Measurements from ENCODE around the gene CA6. TPM values are rescaled to one million over a fixed set of nuclear protein-coding genes. Genes with fewer than 3 reads are reported as not detected.
"Not testable (repeated sequence)": the region's sequence is repeated elsewhere in the genome, so short reads cannot be mapped to it uniquely, and the experiment has no call there.

Gene CA6
- total RNA-seq, 1 experiment from 2014 or later: 0.11 TPM

DNA sequence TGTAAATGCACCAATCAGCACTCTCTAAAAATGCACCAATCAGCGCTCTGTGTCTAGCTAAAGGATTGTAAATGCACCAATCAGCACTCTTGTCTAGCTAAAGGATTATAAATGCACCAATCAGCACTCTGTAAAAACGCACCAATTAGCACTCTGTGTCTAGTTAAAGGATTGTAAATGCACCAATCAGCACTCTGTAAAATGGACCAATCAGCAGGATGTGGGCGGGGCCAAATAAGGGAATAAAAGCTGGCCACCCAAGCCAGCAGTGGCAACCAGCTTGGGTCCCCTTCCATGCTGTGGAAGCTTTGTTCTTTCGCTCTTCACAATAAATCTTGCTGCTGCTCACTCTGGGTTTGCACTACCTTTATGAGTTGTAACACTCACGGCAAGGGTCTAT is 47.2 kb upstream of the CA6 start:
- peak; percentile 66 for TF ChIP-seq NFYB (CRISPR knock-in tag; conservative IDR thresholded peaks at IDR 0.05; ENCODE audit: low read depth)
- H3K27ac Mint-ChIP-seq; H3K36me3 Mint-ChIP-seq; H3K4me3 Mint-ChIP-seq; DNase-seq (ENCODE audit: low spot score); POLR2A ChIA-PET; H3K27me3 Mint-ChIP-seq (ENCODE audit: low read depth); H3K4me1 Mint-ChIP-seq; ATAC-seq; CTCF ChIA-PET: not testable (repeated sequence)
- H3K9me3 Mint-ChIP-seq: peaks cover 11% of the 10 kb centered on the region

GRCh38 chr1:8899046-8899445 is 46.6 kb upstream of the CA6 start:
- no peak overlapping the region for H3K27ac Mint-ChIP-seq
- peaks cover 11% of the 10 kb centered on the region for H3K9me3 Mint-ChIP-seq
- ChIA-PET CTCF (no interaction called here), POLR2A (no interaction called here)
- H3K27me3 Mint-ChIP-seq (ENCODE audit: low read depth): no peaks in the 10 kb centered on the region; the same call in 1 of the 2 replicates
- H3K36me3 Mint-ChIP-seq: peaks cover 3% of the 10 kb centered on the region; the same call in 1 of the 2 replicates
- H3K4me3 Mint-ChIP-seq: no peak overlapping the region
- no peak for DNase-seq (ENCODE audit: low spot score)
- no peak for ATAC-seq
- TF ChIP-seq USF2 (CRISPR knock-in tag; IDR thresholded peaks at IDR 0.05) (no peak), FOXJ3 (CRISPR knock-in tag; IDR thresholded peaks at IDR 0.05; ENCODE audit: borderline replicate concordance) (no peak), MLX (CRISPR knock-in tag; IDR thresholded peaks at IDR 0.05) (no peak), SOX15 (CRISPR knock-in tag; IDR thresholded peaks at IDR 0.05) (no peak), ZNF138 (CRISPR knock-in tag; conservative IDR thresholded peaks at IDR 0.05) (no peak)
- TF ChIP-seq, protein P1, sequence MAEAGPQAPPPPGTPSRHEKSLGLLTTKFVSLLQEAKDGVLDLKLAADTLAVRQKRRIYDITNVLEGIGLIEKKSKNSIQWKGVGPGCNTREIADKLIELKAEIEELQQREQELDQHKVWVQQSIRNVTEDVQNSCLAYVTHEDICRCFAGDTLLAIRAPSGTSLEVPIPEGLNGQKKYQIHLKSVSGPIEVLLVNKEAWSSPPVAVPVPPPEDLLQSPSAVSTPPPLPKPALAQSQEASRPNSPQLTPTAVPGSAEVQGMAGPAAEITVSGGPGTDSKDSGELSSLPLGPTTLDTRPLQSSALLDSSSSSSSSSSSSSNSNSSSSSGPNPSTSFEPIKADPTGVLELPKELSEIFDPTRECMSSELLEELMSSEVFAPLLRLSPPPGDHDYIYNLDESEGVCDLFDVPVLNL (CRISPR knock-in tag; IDR thresholded peaks at IDR 0.05; ENCODE audit: borderline replicate concordance, low read depth): no peak
- TF ChIP-seq, protein P2, sequence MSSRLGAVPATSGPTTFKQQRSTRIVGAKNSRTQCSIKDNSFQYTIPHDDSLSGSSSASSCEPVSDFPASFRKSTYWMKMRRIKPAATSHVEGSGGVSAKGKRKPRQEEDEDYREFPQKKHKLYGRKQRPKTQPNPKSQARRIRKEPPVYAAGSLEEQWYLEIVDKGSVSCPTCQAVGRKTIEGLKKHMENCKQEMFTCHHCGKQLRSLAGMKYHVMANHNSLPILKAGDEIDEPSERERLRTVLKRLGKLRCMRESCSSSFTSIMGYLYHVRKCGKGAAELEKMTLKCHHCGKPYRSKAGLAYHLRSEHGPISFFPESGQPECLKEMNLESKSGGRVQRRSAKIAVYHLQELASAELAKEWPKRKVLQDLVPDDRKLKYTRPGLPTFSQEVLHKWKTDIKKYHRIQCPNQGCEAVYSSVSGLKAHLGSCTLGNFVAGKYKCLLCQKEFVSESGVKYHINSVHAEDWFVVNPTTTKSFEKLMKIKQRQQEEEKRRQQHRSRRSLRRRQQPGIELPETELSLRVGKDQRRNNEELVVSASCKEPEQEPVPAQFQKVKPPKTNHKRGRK (CRISPR knock-in tag; IDR thresholded peaks at IDR 0.05; ENCODE audit: borderline replicate concordance): no peak
- TF ChIP-seq, protein P3, sequence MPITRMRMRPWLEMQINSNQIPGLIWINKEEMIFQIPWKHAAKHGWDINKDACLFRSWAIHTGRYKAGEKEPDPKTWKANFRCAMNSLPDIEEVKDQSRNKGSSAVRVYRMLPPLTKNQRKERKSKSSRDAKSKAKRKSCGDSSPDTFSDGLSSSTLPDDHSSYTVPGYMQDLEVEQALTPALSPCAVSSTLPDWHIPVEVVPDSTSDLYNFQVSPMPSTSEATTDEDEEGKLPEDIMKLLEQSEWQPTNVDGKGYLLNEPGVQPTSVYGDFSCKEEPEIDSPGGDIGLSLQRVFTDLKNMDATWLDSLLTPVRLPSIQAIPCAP (CRISPR knock-in tag; IDR thresholded peaks at IDR 0.05): no peak
- H3K4me1 Mint-ChIP-seq: peaks cover 6% of the 10 kb centered on the region

DNA sequence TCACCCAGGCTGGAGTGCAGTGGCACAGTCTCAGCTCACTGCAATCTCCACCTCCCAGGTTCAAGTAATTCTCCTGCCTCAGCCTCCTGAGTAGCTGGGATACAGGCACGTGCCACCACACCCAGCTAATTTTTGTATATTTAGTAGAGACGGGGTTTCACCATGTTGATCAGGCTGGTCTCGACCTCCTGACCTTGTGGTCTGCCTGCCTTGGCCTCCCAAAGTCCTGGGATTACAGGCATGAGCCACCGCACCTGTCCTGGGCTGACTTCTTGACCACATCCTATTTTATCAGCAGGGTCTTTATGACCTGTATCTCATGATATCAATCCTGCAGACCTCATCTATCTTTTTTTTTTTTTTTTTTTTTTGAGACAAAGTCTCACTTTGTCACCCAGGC is 45.0 kb upstream of the CA6 start:
- H3K27me3 Mint-ChIP-seq (ENCODE audit: low read depth); POLR2A ChIA-PET; H3K4me3 Mint-ChIP-seq; ATAC-seq; DNase-seq (ENCODE audit: low spot score); H3K27ac Mint-ChIP-seq; H3K4me1 Mint-ChIP-seq; H3K36me3 Mint-ChIP-seq: not testable (repeated sequence)
- peaks cover 11% of the 10 kb centered on the region for H3K9me3 Mint-ChIP-seq
- CTCF ChIA-PET: interaction anchor here (0.6 to 1.4 kb wide), 4 partner anchors 15 to 104 kb away, joined by 3 to 5 read pairs (median 4); no protein-coding TSS in a partner anchor

GRCh38 chr1:8902765-8903164 is 42.9 kb upstream of the CA6 start:
- DNase-seq (ENCODE audit: low spot score): no peak
- Mint-ChIP-seq H3K4me1 (peaks cover 11% of the 10 kb centered on the region), H3K27me3 (ENCODE audit: low read depth) (peaks cover 4% of the 10 kb centered on the region; the same call in 1 of the 2 replicates), H3K36me3 (peaks cover 3% of the 10 kb centered on the region; the same call in 1 of the 2 replicates), H3K9me3 (peaks cover 11% of the 10 kb centered on the region), H3K4me3 (no peak overlapping the region), H3K27ac (no peak overlapping the region)
- ChIA-PET POLR2A (no interaction called here), CTCF (no interaction called here)
- TF ChIP-seq TCF7 (CRISPR knock-in tag; IDR thresholded peaks at IDR 0.05; ENCODE audit: low read depth) (no peak), MXD4 (CRISPR knock-in tag; IDR thresholded peaks at IDR 0.05; ENCODE audit: borderline replicate concordance) (no peak), IRF2 (CRISPR knock-in tag; IDR thresholded peaks at IDR 0.05; ENCODE audit: borderline replicate concordance, low read depth) (no peak), SP1 (CRISPR knock-in tag; conservative IDR thresholded peaks at IDR 0.05) (no peak), ATF3 (CRISPR knock-in tag; conservative IDR thresholded peaks at IDR 0.05) (no peak), GTF2I (CRISPR knock-in tag; conservative IDR thresholded peaks at IDR 0.05) (no peak), ZNF423 (CRISPR knock-in tag; IDR thresholded peaks at IDR 0.05) (no peak)
- TF ChIP-seq, protein P4, sequence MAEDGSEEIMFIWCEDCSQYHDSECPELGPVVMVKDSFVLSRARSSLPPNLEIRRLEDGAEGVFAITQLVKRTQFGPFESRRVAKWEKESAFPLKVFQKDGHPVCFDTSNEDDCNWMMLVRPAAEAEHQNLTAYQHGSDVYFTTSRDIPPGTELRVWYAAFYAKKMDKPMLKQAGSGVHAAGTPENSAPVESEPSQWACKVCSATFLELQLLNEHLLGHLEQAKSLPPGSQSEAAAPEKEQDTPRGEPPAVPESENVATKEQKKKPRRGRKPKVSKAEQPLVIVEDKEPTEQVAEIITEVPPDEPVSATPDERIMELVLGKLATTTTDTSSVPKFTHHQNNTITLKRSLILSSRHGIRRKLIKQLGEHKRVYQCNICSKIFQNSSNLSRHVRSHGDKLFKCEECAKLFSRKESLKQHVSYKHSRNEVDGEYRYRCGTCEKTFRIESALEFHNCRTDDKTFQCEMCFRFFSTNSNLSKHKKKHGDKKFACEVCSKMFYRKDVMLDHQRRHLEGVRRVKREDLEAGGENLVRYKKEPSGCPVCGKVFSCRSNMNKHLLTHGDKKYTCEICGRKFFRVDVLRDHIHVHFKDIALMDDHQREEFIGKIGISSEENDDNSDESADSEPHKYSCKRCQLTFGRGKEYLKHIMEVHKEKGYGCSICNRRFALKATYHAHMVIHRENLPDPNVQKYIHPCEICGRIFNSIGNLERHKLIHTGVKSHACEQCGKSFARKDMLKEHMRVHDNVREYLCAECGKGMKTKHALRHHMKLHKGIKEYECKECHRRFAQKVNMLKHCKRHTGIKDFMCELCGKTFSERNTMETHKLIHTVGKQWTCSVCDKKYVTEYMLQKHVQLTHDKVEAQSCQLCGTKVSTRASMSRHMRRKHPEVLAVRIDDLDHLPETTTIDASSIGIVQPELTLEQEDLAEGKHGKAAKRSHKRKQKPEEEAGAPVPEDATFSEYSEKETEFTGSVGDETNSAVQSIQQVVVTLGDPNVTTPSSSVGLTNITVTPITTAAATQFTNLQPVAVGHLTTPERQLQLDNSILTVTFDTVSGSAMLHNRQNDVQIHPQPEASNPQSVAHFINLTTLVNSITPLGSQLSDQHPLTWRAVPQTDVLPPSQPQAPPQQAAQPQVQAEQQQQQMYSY (CRISPR knock-in tag; IDR thresholded peaks at IDR 0.05): no peak
- TF ChIP-seq, protein P5, sequence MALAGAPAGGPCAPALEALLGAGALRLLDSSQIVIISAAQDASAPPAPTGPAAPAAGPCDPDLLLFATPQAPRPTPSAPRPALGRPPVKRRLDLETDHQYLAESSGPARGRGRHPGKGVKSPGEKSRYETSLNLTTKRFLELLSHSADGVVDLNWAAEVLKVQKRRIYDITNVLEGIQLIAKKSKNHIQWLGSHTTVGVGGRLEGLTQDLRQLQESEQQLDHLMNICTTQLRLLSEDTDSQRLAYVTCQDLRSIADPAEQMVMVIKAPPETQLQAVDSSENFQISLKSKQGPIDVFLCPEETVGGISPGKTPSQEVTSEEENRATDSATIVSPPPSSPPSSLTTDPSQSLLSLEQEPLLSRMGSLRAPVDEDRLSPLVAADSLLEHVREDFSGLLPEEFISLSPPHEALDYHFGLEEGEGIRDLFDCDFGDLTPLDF (CRISPR knock-in tag; IDR thresholded peaks at IDR 0.05): no peak
- no peak for ATAC-seq

All from WTC11 (cell line).